C4-2B (cell line): ENCODE results near the gene SESN3.

Source experiments
- ZFX ChIP-seq: fragments of 450-650 bp; IDR thresholded peaks from 2 replicates; pipeline ENCODE4 v1.6.1; 2017
- TF ChIP-seq, protein P1 (sequence below): fragments of 450-650 bp; conservative IDR thresholded peaks from 2 replicates; pipeline ENCODE4 v1.5.1; 2017; ENCODE audit warnings: mild to moderate bottlenecking

DNA sequence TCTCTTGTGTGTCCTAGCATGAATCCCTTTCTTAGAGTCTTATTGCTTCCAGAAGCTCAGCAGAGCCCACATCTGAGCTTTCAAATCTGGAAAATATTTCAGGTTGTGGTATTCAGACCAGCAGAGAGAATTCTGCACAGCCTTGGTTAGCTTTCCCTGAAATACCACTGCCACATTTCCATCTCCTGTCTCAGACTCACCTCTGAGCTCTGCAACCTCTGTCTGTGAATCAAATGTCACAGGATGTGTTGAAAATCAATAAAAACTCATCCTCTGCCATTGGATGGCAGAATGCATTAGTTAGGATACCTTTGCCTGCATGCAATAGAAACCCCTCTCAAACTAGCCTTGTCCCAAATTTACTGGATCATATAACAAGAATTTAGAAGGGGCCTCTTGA, 93.7 kb downstream of the SESN3 start:
- TF ChIP-seq, protein P1, sequence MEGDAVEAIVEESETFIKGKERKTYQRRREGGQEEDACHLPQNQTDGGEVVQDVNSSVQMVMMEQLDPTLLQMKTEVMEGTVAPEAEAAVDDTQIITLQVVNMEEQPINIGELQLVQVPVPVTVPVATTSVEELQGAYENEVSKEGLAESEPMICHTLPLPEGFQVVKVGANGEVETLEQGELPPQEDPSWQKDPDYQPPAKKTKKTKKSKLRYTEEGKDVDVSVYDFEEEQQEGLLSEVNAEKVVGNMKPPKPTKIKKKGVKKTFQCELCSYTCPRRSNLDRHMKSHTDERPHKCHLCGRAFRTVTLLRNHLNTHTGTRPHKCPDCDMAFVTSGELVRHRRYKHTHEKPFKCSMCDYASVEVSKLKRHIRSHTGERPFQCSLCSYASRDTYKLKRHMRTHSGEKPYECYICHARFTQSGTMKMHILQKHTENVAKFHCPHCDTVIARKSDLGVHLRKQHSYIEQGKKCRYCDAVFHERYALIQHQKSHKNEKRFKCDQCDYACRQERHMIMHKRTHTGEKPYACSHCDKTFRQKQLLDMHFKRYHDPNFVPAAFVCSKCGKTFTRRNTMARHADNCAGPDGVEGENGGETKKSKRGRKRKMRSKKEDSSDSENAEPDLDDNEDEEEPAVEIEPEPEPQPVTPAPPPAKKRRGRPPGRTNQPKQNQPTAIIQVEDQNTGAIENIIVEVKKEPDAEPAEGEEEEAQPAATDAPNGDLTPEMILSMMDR = no peak
- no peak for TF ChIP-seq ZFX
